ENCODE results near the gene BSPRY.
"Not testable (repeated sequence)": the region's sequence is repeated elsewhere in the genome, so short reads cannot be mapped to it uniquely, and the experiment has no call there.

BSPRY gene

GRCh38 chr9:113372059-113372458 lies 22.7 kb downstream of the BSPRY start:
- DNase-seq = no peak

- DNase-seq = no peak
These were observed 23.9 kb downstream of the BSPRY start for GRCh38 chr9:113373256-113373655.

GRCh38 chr9:113373676-113374392 lies 24.5 kb downstream of the BSPRY start:
- no peak for DNase-seq

GRCh38 chr9:113375057-113376023 lies 26.0 kb downstream of the BSPRY start:
- no peak for DNase-seq

GRCh38 chr9:113376634-113377567 lies 27.6 kb downstream of the BSPRY start, which contains the start of gene HDHD3:
Gene HDHD3, minus strand, starts transcription at chr9:113376986. Its CDS starts 2,632 bp downstream, at chr9:113374354.
- peak; percentile 27 to 48 for DNase-seq

GRCh38 chr9:113379094-113379828 lies 29.9 kb downstream of the BSPRY start:
- not testable (repeated sequence) for DNase-seq

- DNase-seq = not testable (repeated sequence)
These were observed 30.5 kb downstream of the BSPRY start for GRCh38 chr9:113379829-113380210.

GRCh38 chr9:113380869-113381378 lies 31.6 kb downstream of the BSPRY start:
- no peak for DNase-seq

- DNase-seq = not testable (repeated sequence)
These were observed 32.1 kb downstream of the BSPRY start for GRCh38 chr9:113381441-113381840.

- no peak for DNase-seq
These were observed 32.6 kb downstream of the BSPRY start for GRCh38 chr9:113381909-113382411.

- no peak for DNase-seq
These were observed 37.4 kb downstream of the BSPRY start for GRCh38 chr9:113386571-113387393.

- no peak for DNase-seq
These were observed 38.4 kb downstream of the BSPRY start for GRCh38 chr9:113387560-113388230.

- DNase-seq = no peak
These were observed 39.5 kb downstream of the BSPRY start for GRCh38 chr9:113388833-113389232.

- no peak for DNase-seq
These were observed 40.1 kb downstream of the BSPRY start for GRCh38 chr9:113389451-113389850.

- DNase-seq = no peak
These were observed 41.0 kb downstream of the BSPRY start for GRCh38 chr9:113390192-113390960.

- DNase-seq = no peak
These were observed 42.6 kb downstream of the BSPRY start for GRCh38 chr9:113391917-113392316.

GRCh38 chr9:113393281-113393680 lies 43.9 kb downstream of the BSPRY start:
- no peak for DNase-seq

- DNase-seq = no peak
These were observed 45.9 kb downstream of the BSPRY start for GRCh38 chr9:113395000-113395861.

Measured in bone marrow (tissue), 2 donors.